Prostate gland (tissue), 2 donors: ENCODE measurements around the gene DNAH9.

Source experiments
- CTCF ChIP-seq, 4 experiments: fragments of 200-600 bp in 2 of 4; fragments of 450-650 bp in 2 of 4; sonication (generic) in 2 of 4; IDR thresholded peaks; 1 replicate in 3 of 4; 2 replicates in 1 of 4; pipeline ENCODE4 v1.5.1; 2016 to 2019; ENCODE audit warnings: antibody characterized with exemption in 4 of 4, mild to moderate bottlenecking in 2 of 4, moderate library complexity in 2 of 4
- POLR2AphosphoS5 ChIP-seq: sonication (generic); formaldehyde crosslinking; IDR thresholded peaks from one replicate; pipeline ENCODE4 v1.6.1; 2017; ENCODE audit warnings: antibody characterized with exemption

- TF ChIP-seq CTCF (IDR thresholded peaks at IDR 0.05) (no peak), POLR2AphosphoS5 (no peak)
These were observed 255.3 kb downstream of the DNAH9 start for GRCh38 chr17:11853321-11854151.
